Activated naive CD8-positive, alpha-beta T cell (primary cell): ENCODE measurements around the gene CCDC85C.

Experiments
- H3K27ac Mint-ChIP-seq: one replicate; pipeline ENCODE4 v1.8.0; 2021; ENCODE audit warnings: mixed read lengths
- H3K27me3 Mint-ChIP-seq: one replicate; pipeline ENCODE4 v1.8.0; 2021; ENCODE audit warnings: mixed read lengths
- H3K36me3 Mint-ChIP-seq: one replicate; pipeline ENCODE4 v1.8.0; 2021; ENCODE audit warnings: mixed read lengths
- H3K4me1 Mint-ChIP-seq: one replicate; pipeline ENCODE4 v1.8.0; 2021; ENCODE audit warnings: low read depth, mixed read lengths
- H3K4me3 Mint-ChIP-seq: one replicate; pipeline ENCODE4 v1.8.0; 2021; ENCODE audit warnings: mild to moderate bottlenecking, mixed read lengths
- H3K9me3 Mint-ChIP-seq: one replicate; pipeline ENCODE4 v1.8.0; 2021; ENCODE audit warnings: low read depth, mixed read lengths

CCDC85C gene

DNA sequence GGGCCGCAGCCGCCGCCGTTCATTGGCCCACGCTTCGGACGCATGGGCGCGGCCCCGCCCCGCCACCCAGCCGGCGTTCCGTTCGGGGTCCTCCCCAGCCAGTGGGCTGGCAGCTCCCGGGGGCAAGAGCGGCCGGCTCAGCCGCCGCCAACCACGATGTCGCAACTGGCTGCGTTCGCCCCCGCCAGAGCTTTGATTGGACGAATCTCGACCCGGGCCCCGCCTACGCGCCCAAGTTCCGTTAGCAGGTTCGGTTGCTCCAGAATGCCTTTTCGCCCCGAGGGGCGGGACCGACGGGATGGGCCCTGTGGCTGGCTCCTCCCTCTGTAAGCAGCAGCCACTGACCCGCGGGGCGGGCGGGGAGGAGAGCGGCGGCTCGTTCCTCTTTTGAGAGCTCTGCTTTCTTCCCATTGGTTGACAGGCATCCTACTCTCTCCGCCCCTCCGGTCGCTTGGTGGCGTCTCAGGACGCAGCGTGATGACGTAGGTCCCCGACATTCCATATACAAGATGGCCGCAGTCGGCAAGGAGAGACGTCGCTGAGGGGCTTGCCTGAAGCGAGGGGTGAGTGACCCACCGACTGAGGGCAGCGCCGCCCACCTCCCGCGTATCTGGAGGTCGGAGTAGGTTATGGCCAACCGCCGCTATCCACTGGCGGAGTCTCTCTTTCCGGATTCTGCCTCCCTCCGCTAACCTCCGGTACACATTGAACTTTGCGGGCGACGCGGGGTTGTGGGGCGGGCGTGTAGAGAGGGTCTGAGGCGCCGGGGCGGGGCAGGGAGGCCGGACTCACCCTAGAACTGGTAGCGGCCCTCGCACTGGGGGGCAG lies 122.9 kb downstream of the CCDC85C start, which contains the start of gene CCNK:
Gene CCNK, plus strand, starts transcription at position 493 of the 828 bp plus-strand sequence. CDS start 11,269 bp downstream, outside the sequence.
- no peaks in the 10 kb centered on the region for H3K36me3 Mint-ChIP-seq
- H3K27me3 Mint-ChIP-seq, result no peaks in the 10 kb centered on the region
- peak within 1 kb of the TSS; percentile 98 for H3K4me3 Mint-ChIP-seq
- H3K4me1 Mint-ChIP-seq, result peaks cover 62% of the 10 kb centered on the region
- H3K9me3 Mint-ChIP-seq, result no peaks in the 10 kb centered on the region
- peak within 1 kb of the TSS; percentile 98 for H3K27ac Mint-ChIP-seq

DNA sequence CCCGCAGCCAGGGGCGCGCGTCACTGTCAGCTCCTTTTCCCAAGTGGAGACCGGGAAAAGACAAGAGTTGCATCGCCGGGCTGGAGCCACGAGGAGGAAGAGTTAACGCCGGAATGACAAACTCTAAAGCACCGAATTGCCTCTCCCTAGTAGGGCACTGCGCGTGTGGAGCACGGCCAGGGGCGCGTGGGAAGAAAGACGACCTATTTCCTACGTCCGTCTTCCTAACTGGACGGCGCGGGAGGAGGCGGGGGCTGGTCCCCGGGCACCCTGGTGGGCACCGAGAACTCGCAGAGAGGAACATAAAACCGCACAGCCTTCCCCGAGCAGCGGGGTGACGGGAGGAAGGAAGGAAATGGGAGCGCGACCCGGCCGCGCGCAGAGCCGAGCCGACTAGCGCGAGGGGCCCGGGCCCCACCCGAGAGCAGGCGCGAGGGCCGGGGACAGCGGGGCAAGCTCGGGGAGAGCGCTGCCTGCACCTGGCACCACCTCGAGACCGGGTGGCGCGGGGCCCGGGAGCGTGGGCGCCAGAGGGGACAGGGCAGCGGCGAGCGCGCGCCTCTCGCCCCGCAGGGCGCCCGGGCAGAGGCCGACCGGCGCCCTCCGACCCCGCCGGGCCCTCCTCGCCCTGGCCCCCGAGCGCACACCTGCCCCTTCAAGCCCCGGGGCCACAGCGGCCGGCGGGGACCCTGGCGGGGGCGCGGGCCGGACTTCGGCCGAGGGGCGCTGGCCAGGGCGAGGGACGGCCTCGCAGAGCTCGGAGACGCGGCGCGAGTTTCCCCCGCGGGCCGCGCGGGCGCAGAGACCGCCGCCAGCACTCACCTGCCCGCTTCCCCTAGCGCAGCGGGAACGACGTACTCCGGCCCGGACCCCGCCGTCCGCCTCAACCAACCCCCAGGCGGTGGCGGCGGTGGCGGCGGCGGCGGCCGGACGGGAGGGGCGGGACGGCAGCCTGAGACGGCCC lies 123.8 kb downstream of the CCDC85C start, which contains the start of gene SETD3:
Gene SETD3, minus strand, starts transcription at position 954 of the 964 bp plus-strand sequence. CDS start 15,054 bp downstream, outside the sequence.
- Mint-ChIP-seq H3K4me1 (peaks cover 57% of the 10 kb centered on the region), H3K4me3 (peak within 1 kb of the TSS; percentile 98), H3K27me3 (no peaks in the 10 kb centered on the region), H3K36me3 (no peaks in the 10 kb centered on the region), H3K9me3 (no peaks in the 10 kb centered on the region), H3K27ac (peak within 1 kb of the TSS; percentile 98)

DNA sequence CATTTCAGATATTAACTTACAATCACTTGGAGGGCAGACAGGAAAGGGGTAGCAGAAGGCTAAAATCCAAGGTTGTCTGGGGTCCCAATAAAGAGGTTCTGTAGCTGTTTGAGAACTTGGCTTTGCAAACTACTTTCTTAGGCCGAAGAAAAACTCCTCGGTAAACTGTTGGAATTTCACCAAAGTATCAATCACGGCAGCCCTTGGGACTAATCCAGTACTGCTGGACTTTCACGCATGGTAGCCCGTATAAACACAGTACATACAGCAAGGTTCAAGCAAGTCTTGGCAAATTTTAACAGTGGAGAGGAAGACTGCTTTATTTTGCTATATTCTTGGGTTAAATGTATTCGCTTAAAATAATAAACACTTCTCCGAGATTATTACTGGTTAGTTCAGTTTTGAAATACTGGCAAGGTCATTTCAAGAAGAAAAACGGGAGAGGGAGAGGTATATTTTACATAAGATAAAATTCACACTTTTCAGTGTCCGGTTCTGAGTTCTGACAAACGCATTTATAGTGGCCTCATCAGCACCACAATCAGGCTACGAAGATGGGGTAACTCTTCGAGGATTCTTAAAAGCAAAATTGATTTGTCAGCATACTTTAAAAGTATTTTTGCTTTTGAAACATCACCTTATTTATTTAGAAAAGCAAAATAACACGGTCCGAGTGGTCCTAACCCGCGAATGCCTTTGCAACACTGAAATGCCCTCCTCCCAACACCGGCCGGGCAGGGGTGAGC lies 124.7 kb downstream of the CCDC85C start:
- no peaks in the 10 kb centered on the region for H3K36me3 Mint-ChIP-seq
- H3K4me1 Mint-ChIP-seq, result peaks cover 51% of the 10 kb centered on the region
- peak overlapping the region; percentile 91 for H3K4me3 Mint-ChIP-seq
- H3K27me3 Mint-ChIP-seq, result no peaks in the 10 kb centered on the region
- no peaks in the 10 kb centered on the region for H3K9me3 Mint-ChIP-seq
- H3K27ac Mint-ChIP-seq, result peak overlapping the region; percentile 79

DNA sequence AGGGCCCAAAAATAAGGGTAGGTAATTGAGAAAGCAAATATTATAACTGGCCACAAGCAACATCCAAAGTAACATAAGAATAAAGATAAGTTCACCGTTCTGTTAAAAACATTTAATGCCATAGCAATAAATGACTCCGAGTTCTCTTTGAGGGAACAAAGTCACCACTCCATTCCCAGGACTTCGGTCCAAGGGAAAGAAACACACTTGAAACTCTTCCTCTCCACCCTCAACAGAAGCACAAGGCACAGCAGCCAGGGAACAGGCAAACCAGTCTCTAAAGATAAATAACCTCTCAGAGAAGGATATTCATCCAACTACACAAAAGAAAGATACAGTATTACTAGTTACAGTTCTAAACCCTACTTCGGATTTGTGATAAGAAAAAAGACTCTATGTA lies 125.9 kb downstream of the CCDC85C start:
- H3K9me3 Mint-ChIP-seq, result no peaks in the 10 kb centered on the region
- peak overlapping the region; percentile 17 for H3K4me3 Mint-ChIP-seq
- no peaks in the 10 kb centered on the region for H3K36me3 Mint-ChIP-seq
- peaks cover 46% of the 10 kb centered on the region for H3K4me1 Mint-ChIP-seq
- no peak overlapping the region for H3K27ac Mint-ChIP-seq
- H3K27me3 Mint-ChIP-seq, result no peaks in the 10 kb centered on the region

DNA sequence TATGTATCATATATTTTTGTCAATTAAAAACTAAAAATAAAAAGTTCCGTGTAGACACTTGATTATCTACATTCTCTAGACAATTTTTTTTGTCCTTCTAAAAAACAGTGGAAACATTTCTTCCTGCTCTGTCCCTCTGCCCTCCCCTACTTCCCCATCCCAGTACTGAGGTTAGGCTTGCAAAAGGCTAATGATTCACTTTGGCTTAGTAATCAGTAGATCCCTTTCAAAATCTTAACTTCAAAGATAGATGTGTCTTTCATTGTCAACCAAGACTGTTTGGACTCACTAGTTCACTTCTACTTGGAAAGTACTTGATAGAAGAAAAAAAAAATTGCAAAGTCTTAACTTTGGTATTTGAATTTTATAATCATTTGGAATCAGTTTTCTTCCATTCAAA lies 127.1 kb downstream of the CCDC85C start:
- peak overlapping the region; percentile 66 for H3K27ac Mint-ChIP-seq

DNA sequence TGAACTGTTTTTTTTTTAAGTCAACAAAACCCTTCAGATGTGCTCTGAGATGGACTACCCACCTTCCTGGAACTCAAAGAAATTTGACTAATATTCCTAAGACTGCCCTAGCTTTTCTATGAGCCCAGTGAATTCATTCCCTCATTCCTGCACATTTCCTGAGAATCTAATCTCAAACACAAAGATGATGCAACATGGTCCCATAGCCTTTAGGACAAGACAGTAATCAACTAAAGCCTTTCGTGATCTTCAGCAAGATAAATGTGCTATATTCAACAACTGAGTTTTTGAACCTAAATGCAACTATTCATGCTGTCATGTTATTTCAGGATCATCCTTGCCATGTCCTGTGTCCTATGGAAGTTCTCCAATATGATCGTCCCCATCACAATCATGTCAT lies 128.3 kb downstream of the CCDC85C start:
- no peaks in the 10 kb centered on the region for H3K27me3 Mint-ChIP-seq
- no peak overlapping the region for H3K27ac Mint-ChIP-seq
- peaks cover 44% of the 10 kb centered on the region for H3K4me1 Mint-ChIP-seq

More for the DNA sequence above, 127.1 kb downstream of the CCDC85C start:
- no peaks in the 10 kb centered on the region for H3K9me3 Mint-ChIP-seq
- no peaks in the 10 kb centered on the region for H3K36me3 Mint-ChIP-seq
- H3K27me3 Mint-ChIP-seq, result no peaks in the 10 kb centered on the region
- peaks cover 40% of the 10 kb centered on the region for H3K4me1 Mint-ChIP-seq
- H3K4me3 Mint-ChIP-seq, result no peak overlapping the region

DNA sequence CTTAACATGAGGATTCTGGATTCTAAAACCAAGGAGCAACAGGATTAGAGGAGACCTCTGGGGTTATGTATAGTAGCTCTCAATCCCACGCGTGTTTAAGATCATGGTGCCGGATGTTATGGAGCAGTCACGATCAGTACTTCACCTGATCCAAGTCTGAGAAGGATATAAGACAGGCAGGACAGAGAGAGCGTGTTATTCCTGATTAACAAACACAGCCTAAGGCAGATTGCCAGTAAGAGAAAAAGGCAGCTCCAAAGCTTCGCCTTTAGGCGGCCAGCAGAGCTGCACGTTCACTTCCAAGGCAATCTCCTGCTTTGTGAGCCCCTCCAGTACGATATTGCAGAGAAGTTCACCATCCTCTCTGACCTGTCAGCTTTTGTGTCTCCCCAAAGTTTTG lies 128.8 kb downstream of the CCDC85C start:
- Mint-ChIP-seq H3K36me3 (no peaks in the 10 kb centered on the region), H3K4me1 (peaks cover 48% of the 10 kb centered on the region), H3K9me3 (no peaks in the 10 kb centered on the region), H3K27ac (no peak overlapping the region), H3K4me3 (no peak overlapping the region), H3K27me3 (no peaks in the 10 kb centered on the region)

More for the DNA sequence above, 128.3 kb downstream of the CCDC85C start:
- H3K36me3 Mint-ChIP-seq, result no peaks in the 10 kb centered on the region
- no peaks in the 10 kb centered on the region for H3K9me3 Mint-ChIP-seq
- H3K4me3 Mint-ChIP-seq, result no peak overlapping the region

DNA sequence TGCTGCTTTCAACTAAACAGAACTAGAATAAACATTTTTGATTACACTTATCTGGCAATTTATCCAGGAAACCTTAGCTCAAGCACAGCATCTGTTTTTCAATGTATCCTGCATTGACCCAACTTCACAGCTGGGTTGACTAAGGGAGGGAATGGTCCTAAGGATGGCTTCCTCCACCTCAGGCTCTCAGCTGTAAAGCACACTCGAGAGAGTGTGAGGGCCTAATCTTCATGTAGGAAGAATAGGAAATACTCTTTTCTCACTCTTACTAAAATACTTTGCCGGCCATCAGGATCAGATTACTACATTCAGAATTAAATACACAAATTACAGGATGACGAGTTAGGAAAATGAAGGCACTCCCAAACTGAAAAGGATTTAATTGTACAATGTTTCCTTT lies 130.5 kb downstream of the CCDC85C start:
- peaks cover 51% of the 10 kb centered on the region for H3K4me1 Mint-ChIP-seq
- no peak overlapping the region for H3K27ac Mint-ChIP-seq
- no peaks in the 10 kb centered on the region for H3K36me3 Mint-ChIP-seq
- no peaks in the 10 kb centered on the region for H3K9me3 Mint-ChIP-seq
- no peaks in the 10 kb centered on the region for H3K27me3 Mint-ChIP-seq
- H3K4me3 Mint-ChIP-seq, result no peak overlapping the region

DNA sequence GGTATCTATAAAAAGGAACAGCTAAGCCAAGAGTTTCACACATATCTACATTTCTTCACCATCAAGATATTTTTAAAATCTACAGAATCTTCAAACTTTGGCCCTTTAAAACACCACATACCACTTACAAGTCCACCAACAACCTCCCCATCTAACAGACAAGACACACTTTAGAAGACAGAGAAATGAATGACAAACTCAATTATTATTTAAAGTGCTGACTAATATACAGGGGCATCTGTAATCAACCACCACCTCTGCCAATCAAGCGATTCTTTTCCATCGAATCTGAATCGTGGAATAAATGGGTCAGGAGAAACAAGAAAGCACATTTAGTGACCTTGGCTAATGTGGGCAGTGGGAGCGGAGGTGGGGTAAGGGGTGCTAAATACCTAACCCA lies 131.1 kb downstream of the CCDC85C start:
- H3K27me3 Mint-ChIP-seq, result no peaks in the 10 kb centered on the region
- no peak overlapping the region for H3K4me3 Mint-ChIP-seq
- H3K27ac Mint-ChIP-seq, result no peak overlapping the region
- H3K36me3 Mint-ChIP-seq, result no peaks in the 10 kb centered on the region
- H3K4me1 Mint-ChIP-seq, result peaks cover 51% of the 10 kb centered on the region
- no peaks in the 10 kb centered on the region for H3K9me3 Mint-ChIP-seq

DNA sequence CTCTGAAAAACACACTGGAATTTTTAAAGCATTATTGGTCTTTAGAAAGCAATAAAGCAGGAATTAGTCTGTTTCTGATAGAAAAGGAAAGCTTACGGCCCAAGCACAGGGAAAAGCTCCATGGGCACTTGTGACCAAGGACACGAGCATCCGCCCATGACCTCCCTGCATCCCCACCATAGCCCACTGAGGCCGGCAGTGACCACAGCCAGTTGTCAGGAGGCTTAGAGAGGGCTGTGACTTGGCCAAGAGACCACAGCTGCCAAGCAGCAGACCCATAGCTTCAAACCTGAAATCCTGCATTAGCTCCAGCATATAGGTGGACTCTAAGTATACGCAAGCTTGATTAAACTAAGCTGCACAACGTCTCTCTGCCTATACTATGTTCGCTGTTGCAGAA lies 132.3 kb downstream of the CCDC85C start:
- H3K4me3 Mint-ChIP-seq, result no peak overlapping the region
- H3K4me1 Mint-ChIP-seq, result peaks cover 52% of the 10 kb centered on the region
- no peaks in the 10 kb centered on the region for H3K36me3 Mint-ChIP-seq
- H3K9me3 Mint-ChIP-seq, result no peaks in the 10 kb centered on the region
- no peak overlapping the region for H3K27ac Mint-ChIP-seq
- H3K27me3 Mint-ChIP-seq, result no peaks in the 10 kb centered on the region

DNA sequence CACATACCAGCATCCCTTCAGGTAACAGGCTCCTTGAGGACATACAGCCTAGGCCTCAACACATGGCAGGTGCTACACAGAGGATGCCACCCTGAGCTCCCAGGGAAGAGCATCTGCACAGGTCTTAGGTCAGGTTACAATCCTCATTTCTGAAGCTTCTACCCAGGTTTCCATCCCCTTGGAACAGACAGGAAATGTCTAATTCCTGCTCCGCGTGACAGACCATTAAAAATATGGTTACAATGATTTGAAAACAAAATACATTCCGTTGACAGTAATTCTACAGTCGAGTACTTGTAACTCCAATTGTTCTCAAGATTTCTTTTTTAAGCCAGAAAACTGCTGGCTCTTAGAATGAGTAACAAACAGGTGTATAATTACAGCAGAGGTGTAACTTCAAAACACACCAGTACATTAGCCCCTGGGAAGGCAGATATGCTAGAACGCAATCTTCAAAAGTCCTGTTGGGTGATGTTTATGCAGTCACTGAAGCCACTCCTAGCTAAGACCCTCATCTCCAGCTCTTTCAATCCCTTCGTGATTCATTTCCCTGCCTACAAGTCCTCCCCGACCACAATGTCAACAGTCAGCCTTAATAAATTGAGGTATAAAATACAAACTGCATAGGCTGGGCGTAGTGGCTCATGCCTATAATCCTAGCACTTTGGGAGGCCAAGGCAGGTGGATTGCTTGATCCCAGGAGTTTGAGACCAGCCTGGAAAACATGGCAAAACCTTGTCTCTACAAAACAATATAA lies 135.0 kb downstream of the CCDC85C start:
- Mint-ChIP-seq H3K9me3 (no peaks in the 10 kb centered on the region), H3K4me1 (peaks cover 56% of the 10 kb centered on the region), H3K4me3 (no peak overlapping the region), H3K27ac (no peak overlapping the region), H3K36me3 (no peaks in the 10 kb centered on the region), H3K27me3 (no peaks in the 10 kb centered on the region)

DNA sequence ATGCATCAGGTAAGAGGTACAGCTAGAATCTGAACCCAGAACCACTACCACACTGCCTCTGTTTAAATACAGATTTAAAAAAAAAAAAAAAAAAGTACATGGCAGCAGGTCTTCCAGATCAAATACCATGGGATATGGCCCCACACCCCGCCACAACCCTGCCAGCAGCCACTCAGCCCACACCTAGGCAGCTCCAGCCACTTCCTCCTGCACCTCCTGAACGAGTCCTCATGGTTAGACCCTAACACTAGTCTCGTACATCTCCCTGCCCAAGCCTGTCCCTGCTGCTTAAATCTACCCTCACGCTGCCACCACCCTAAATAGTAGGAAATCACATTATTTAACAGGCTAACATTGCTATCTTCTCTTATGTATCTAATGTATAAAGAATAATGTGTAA lies 135.9 kb downstream of the CCDC85C start:
- Mint-ChIP-seq H3K9me3 (no peaks in the 10 kb centered on the region), H3K4me3 (no peak overlapping the region), H3K27ac (no peak overlapping the region), H3K4me1 (peaks cover 50% of the 10 kb centered on the region), H3K36me3 (peaks cover 4% of the 10 kb centered on the region), H3K27me3 (no peaks in the 10 kb centered on the region)

DNA sequence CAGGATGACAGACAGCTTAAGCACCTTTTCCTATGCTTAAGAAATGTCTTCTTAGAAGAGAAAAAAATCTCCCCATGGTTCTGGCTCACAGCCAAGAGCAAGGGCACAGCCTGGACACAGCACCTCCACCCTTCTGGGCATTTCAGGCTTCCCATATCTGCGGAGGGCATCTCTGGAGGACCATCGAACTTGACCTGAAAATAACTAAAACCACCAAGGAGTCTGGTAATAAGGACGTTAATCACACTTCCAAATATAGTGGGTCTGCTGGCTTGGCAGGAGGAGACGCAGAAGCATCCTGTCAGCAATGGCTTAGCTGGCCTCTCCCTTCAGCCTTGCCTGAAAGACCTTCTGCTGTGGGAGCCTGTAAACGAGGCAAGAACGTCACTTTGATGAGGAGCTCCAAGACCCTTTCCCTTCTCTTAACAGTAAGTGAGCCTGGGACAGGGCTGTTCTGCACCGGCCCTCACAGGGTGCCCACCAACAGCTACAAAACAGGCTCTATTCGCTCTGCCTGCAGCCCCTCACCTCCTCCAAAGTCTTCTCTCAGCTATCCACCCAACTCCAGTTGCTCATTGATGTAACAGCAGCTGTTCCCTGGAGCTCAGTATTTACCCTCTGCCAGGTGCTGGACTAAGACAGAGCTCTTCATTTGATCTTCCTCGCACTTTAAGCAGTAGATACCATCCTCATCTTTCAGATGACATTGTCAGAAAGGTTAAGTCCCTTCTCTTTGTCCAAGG lies 136.5 kb downstream of the CCDC85C start:
- Mint-ChIP-seq H3K27ac (no peak overlapping the region), H3K4me1 (peaks cover 47% of the 10 kb centered on the region), H3K9me3 (no peaks in the 10 kb centered on the region), H3K4me3 (no peak overlapping the region), H3K36me3 (peaks cover 4% of the 10 kb centered on the region), H3K27me3 (no peaks in the 10 kb centered on the region)
